ENCODE results near the gene ANKS1B. TPM values are rescaled to one million over a fixed set of nuclear protein-coding genes. Genes with fewer than 3 reads are reported as not detected.
"Not testable (repeated sequence)": the region's sequence is repeated elsewhere in the genome, so short reads cannot be mapped to it uniquely, and the experiment has no call there.

The ANKS1B gene
- total and polyA plus RNA-seq, 2 experiments from 2014 or later, result 1.8 to 1.9 TPM

GRCh38 chr12:99253068-99253467, 731.7 kb downstream of the ANKS1B start:
- Histone ChIP-seq H3K4me3 (no peak overlapping the region), H3K36me3 (no peaks in the 10 kb centered on the region), H3K27me3 (no peaks in the 10 kb centered on the region), H3K27ac (no peak overlapping the region), H3K9me3 (ENCODE audit: low read depth) (no peaks in the 10 kb centered on the region), H3K4me1 (ENCODE audit: low read depth) (peaks cover 4% of the 10 kb centered on the region)
- peak in 1 of 2 donors; percentile 17 for DNase-seq (ENCODE audit: low read depth in 1 of 2, low spot score in 1 of 2)
- TF ChIP-seq CTCF (IDR thresholded peaks at IDR 0.05; ENCODE audit: low read depth, low read length), result no peak

GRCh38 chr12:99250091-99250490, 734.6 kb downstream of the ANKS1B start:
- DNase-seq (ENCODE audit: low read depth in 1 of 2, low spot score in 1 of 2), result no peak
- no peak overlapping the region for H3K27ac ChIP-seq
- H3K4me3 ChIP-seq, result no peak overlapping the region
- TF ChIP-seq CTCF (IDR thresholded peaks at IDR 0.05; ENCODE audit: low read depth, low read length), result no peak
- H3K4me1 ChIP-seq (ENCODE audit: low read depth), result no peaks in the 10 kb centered on the region
- H3K9me3 ChIP-seq (ENCODE audit: low read depth), result no peaks in the 10 kb centered on the region
- no peaks in the 10 kb centered on the region for H3K36me3 ChIP-seq
- no peaks in the 10 kb centered on the region for H3K27me3 ChIP-seq

GRCh38 chr12:99249543-99249942, 735.2 kb downstream of the ANKS1B start:
- no peak for DNase-seq (ENCODE audit: low read depth in 1 of 2, low spot score in 1 of 2)
- Histone ChIP-seq H3K27ac (no peak overlapping the region), H3K27me3 (no peaks in the 10 kb centered on the region), H3K4me3 (no peak overlapping the region), H3K9me3 (ENCODE audit: low read depth) (no peaks in the 10 kb centered on the region), H3K36me3 (no peaks in the 10 kb centered on the region), H3K4me1 (ENCODE audit: low read depth) (no peaks in the 10 kb centered on the region)
- TF ChIP-seq CTCF (IDR thresholded peaks at IDR 0.05; ENCODE audit: low read depth, low read length), result no peak

GRCh38 chr12:99237907-99238538, 746.7 kb downstream of the ANKS1B start:
- DNase-seq (ENCODE audit: low read depth in 1 of 2, low spot score in 1 of 2), result peak in 1 of 2 donors; percentile 28
- not testable (repeated sequence) for H3K4me1 ChIP-seq (ENCODE audit: low read depth); H3K4me3 ChIP-seq; H3K9me3 ChIP-seq (ENCODE audit: low read depth); H3K27ac ChIP-seq; H3K27me3 ChIP-seq; H3K36me3 ChIP-seq

- Histone ChIP-seq H3K4me1 (ENCODE audit: low read depth) (peaks cover 4% of the 10 kb centered on the region), H3K36me3 (no peaks in the 10 kb centered on the region), H3K4me3 (no peak overlapping the region), H3K27ac (no peak overlapping the region), H3K27me3 (no peaks in the 10 kb centered on the region), H3K9me3 (ENCODE audit: low read depth) (no peaks in the 10 kb centered on the region)
- no peak for TF ChIP-seq CTCF (IDR thresholded peaks at IDR 0.05; ENCODE audit: low read depth, low read length)
- no peak for DNase-seq (ENCODE audit: low read depth in 1 of 2, low spot score in 1 of 2)
These were observed 749.4 kb downstream of the ANKS1B start for GRCh38 chr12:99235381-99235780.

- no peak overlapping the region for H3K27ac ChIP-seq
- H3K36me3 ChIP-seq, result no peaks in the 10 kb centered on the region
- DNase-seq (ENCODE audit: low read depth in 1 of 2, low spot score in 1 of 2), result no peak
- H3K27me3 ChIP-seq, result no peaks in the 10 kb centered on the region
- no peaks in the 10 kb centered on the region for H3K9me3 ChIP-seq (ENCODE audit: low read depth)
- no peak for TF ChIP-seq CTCF (IDR thresholded peaks at IDR 0.05; ENCODE audit: low read depth, low read length)
- H3K4me1 ChIP-seq (ENCODE audit: low read depth), result peaks cover 4% of the 10 kb centered on the region
- H3K4me3 ChIP-seq, result no peak overlapping the region
These were observed 750.0 kb downstream of the ANKS1B start for GRCh38 chr12:99234702-99235101.
